Nucleus accumbens (tissue), 56 donors: ENCODE results near the gene EHD3.

ENCODE experiments used
- DNase-seq, 56 donors: peaks; one replicate each; lab custom pipeline; 2025; lab: John Stamatoyannopoulos, UW

Gene EHD3

DNA sequence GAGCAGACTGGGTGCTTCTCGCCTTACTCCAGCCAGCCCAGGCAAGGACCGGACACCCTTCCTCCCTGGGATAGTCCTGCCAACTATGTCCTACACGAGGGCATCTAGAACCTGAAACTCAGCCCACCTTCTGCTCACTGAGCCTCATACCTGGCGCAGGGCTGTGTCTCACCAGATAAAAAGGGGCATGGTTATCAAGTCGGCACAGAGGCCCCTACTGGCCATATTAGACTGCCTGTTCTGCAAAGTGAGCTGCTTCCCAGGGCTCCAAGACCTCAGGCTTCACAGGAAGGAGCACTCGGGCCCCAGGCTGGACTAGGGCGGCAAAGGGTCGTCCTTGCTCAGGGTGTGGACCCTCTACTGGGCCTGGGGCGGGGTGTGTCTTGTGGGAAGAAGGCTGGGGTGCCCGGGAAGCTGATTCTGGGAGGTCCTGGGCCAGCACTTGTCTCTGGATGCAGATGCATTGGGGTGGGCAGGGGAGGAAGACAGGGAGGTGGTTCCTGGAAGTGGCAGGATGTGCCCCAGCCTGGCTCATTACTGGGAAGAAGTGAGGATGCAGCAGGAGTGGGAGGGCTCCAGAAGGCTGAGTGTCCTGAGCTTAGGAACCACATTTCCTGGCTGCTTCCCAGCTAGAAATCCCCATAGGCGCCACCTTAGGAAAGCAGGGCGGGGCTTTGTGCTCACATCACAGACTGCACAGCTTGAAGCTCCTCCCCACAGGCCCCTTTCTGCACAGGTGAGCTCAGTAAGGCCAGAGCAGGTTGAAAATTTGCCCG lies 19.6 kb downstream of the EHD3 start:
- no peak for DNase-seq

GRCh38 chr2:31254237-31255203 lies 20.6 kb downstream of the EHD3 start:
- DNase-seq, result no peak

- DNase-seq, result no peak
Observed at GRCh38 chr2:31255911-31256571, 22.1 kb downstream of the EHD3 start.

- no peak for DNase-seq
Observed at GRCh38 chr2:31256611-31257382, 22.8 kb downstream of the EHD3 start.

- DNase-seq, result no peak
Observed at GRCh38 chr2:31258351-31258750, 24.4 kb downstream of the EHD3 start.

DNA sequence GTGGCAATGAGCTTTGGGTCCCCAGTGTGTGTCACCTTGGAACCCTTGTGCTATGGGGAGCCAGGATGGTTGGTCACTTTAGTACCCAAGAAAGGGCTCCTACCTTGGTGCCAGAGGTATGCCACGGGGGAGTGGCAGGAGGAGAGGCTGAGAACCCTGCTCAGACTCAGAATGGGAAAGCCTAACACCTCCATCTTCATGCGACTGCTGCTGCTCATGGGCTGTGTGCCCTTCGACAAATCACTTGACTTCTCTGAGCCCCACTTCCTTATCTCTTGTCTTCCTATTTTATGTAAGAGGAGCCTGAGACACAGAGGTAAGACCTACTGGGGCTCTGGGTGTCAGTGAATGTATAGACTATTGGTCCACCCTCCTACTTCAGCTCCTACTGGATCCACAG lies 25.1 kb downstream of the EHD3 start:
- DNase-seq, result no peak

DNA sequence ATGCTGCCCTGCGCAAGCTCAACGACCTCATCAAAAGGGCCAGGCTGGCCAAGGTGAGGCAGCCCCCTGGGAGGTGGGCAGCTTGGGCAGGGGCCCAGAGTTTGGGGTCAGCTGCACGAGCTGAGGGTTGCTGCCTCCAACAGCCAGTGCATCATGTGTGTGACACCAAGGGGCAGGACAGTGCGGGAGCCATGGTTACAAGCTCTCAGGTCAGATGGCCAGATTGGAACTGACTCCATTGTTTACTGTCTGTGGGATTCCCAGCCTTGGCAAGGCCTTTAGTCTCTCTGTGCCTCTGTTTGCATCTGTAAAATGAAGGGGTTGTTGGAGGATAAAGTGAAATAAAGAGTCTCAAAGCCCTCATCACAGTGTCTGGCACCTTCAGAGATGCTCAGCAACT lies 26.9 kb downstream of the EHD3 start:
- peak in 20 of 56 donors; percentile 2 to 64 (median 30) for DNase-seq

DNA sequence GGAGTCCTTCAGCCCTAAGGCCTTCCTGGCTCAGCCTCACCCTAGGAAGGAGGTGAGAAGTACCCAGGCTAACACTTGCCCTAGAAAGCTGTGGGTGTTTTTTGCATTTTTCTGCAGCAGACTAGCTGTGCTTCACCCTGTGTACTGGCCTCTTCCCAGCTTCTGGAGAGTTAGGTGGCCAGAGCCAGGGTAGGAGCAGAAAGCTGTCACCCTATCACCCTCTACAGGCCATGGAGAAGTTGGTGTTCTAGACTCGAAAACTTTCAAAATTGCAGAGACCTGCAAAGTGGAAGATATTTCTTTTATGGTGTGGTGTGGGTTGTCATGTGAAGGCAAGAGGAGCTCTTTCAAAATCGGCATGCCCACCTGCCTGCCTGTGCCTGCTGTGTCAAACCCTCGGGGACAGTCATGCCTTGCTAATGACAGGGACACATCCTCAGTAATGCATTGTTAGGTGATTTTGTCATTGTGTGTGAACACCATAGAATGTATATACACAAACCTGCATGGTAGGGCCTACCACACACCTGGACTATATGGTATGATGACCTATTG lies 29.8 kb downstream of the EHD3 start:
- peak in 2 of 56 donors; percentile 4 to 16 for DNase-seq

DNA sequence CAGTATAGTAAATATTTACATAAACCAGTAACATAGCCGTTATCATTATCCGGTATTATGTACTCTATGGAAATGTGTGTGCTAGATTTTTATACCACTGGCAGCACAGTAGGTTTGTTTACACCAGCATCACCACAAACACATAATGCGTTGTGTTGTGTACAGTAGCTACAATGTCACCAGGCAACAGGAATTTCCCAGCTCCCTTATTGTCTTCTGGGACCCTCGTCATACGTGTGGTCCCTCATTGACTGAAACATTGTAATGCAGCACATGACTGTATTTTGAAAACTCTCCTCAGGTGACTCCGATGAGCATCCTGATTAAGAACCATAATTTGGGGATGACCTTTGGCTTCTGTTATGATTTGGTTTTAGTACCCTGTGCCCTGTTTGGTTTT lies 31.3 kb downstream of the EHD3 start:
- no peak for DNase-seq

DNA sequence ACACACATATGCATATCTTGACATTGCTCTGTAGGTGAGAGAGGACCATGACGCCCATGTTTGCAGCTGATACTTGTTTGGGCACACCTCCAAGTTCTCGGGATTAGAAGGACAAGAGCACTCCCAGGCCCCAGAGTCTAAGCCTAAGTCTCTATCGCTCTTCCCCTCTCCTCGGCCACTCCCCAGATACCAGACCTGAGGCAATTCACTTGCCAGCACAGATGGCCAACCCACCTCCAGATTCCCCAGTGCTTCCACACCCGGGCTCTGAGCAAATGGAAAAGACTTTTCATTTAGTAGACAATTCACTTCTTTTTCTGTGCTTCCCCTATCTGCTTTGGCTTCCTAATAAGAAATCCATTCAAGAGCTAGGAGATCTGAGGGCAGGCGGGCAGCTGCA lies 32.9 kb downstream of the EHD3 start:
- no peak for DNase-seq

DNA sequence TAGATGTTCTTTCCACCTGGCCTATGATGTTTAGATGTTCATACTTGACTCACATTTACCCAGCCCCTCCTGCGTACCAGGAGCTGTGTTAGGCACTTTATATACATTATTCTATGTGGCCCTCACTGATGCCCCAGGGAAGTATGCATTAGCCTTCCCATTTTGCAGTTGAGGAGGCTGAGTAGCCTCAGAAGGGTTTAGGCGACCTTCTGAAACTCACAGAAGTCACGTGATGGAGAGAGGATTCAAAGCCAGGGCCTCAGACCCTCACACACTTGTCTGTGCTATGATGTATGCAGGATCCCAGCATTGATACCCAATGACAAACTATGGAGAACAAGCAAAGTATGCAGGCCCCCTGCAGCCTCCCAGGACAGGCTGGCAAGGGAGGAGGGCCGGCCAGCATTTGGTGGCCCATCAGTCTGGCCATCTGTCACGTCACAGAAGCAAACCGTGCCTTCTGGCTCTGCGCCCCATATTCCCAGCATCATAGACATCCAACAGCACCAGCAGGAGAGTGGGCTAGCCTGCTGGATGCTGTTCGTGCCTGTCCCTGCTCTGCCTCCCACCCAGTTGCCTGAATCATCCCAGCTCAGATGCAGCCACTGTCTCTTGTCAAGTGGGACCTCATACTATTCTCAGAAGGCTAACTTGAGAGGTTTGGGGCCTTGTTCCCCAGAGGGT lies 33.6 kb downstream of the EHD3 start:
- no peak for DNase-seq

DNA sequence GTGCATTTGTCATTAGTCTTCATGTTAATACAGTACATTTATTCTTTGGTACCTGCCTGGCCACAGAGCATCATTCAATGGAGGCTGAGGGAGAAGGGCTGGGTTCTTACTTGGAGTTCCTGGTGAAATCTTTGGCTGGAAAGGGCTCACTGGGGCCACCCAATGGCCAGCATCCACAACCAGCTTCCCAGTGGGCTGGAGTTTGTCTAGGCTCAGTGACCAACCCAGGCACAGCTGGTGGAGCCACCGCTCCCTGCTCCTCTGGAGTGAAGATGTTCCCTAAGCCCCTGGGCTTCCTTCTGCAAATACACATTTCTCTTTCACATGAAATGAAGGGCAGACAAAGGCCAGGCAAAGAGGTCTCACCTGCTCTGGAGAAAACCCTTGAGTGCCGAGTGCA lies 34.4 kb downstream of the EHD3 start:
- no peak for DNase-seq

- DNase-seq, result no peak
Observed at GRCh38 chr2:31269087-31269486, 35.1 kb downstream of the EHD3 start.

DNA sequence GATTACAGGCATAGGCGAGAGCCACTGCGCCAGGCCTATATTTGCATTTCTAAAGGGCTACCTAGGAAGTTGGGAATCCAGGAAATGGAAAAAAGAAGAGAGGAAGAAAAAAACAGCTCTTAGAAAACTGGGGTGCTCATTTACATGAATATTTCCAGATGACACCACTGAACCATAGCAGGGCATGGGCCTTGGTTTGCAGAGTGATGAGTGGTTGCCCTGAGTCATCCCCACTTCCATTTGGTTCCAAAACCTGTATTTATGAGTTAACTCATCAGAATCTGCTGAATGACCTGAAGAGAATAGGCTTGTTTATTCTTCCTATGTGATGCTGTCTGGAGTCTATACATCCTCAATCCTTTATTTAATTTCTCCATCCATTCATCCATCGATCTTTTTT lies 36.2 kb downstream of the EHD3 start:
- DNase-seq, result no peak

GRCh38 chr2:31270822-31271231 lies 36.9 kb downstream of the EHD3 start:
- DNase-seq, result no peak

DNA sequence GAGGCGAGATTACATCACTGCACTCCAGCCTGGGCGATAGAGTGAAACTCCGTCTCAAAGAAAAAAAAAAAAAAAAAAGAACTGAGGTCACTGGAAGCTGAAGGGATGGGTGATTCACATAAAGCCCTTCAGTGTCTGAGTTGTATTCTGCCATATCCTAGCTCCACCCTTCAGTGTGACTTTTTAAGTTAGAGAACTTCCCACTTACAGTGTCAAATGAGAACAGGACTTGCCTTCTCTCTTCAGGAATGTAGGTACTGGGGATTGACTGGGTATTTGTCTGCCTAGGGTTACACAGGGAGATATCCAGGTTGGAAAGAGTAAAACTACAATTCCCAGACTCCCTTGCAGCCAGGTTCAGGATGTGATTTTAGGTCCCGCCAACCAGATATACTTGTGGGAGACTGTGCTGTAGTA lies 37.9 kb downstream of the EHD3 start:
- DNase-seq, result no peak

DNA sequence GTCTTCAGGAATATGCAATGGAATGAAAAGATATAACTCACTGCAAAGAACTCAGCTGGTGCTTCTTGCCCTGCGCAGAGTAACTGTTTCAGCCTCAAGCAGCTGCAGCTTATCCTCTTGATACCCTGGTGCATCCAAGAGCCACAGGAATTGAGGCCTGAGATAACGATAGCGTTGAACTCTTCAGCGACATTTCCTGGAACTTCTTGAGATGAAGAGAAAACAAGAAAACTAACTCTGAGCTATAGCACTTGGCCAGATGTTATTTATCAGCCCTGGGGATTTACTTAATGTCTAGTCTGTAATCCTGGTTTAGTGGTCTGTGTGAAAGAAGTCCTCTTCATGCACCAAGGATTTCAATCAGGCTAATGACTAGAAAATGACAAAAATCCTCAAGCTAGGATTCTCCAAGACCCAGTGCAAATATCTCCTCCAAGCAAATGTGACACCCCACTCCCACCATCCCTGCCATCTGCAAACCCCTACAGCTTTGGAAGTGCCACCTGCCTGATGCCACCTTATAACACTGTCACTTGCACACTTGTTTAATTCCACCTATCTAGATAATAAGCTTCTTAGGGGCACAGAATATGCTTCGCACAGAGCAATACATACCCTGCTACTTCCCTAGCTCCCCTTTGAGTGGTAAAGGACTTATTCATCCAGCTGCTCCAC lies 40.6 kb downstream of the EHD3 start:
- no peak for DNase-seq

DNA sequence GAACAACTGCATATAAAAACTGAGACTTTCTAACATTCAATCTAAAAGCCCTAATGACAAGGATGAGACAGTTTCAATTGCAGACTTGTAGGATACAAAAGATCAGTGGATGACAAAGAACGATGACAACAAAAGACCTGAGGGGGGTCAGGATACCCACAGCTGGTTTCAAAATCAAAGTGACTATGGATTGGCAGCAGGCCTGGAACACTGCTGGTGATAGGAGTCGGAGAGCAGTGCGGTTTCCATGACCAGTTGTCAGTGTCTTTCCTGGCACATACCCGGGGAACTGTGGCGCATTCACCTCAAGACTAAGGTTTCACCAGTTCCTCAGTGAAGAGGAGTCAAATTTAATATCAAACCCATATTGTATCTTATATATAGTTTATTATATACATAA lies 42.0 kb downstream of the EHD3 start:
- DNase-seq, result no peak

- DNase-seq, result no peak
Observed at GRCh38 chr2:31277621-31278020, 43.7 kb downstream of the EHD3 start.
